Keratinocyte (primary cell): ENCODE data around the gene SCP2D1. TPM values are rescaled to one million over a fixed set of nuclear protein-coding genes. Genes with fewer than 3 reads are reported as not detected.
A peak's percentile ranks its signal among the peaks of the same experiment; 100 is the strongest.

Source experiments
- DNase-seq: peaks from one replicate; pipeline ENCODE4 v3.0.0-alpha.2; 2011; ENCODE audit warnings: low read depth, missing footprints, low spot score
- FAIRE-seq: peaks from 2 replicates; lab custom pipeline; 2011; peaks lifted over from hg19 to GRCh38; lab: Jason Lieb, UNC
- H2AFZ ChIP-seq: 2 replicates; pipeline ENCODE4 v1.6.0; 2012; ENCODE audit warnings: low read length, control low read depth, inconsistent platforms; ENCODE audit not compliant: control insufficient read depth
- H3K27ac ChIP-seq: 2 replicates; pipeline ENCODE4 v1.5.1; 2011; ENCODE audit warnings: low read length; ENCODE audit not compliant: control insufficient read depth, insufficient read depth
- H3K27me3 ChIP-seq: 3 replicates; pipeline ENCODE4 v1.6.0; 2011; ENCODE audit warnings: low read length; ENCODE audit not compliant: control insufficient read depth, insufficient read depth; ENCODE audit errors: extremely low read depth
- H3K36me3 ChIP-seq, 2 experiments: 2 replicates in 1 of 2; 3 replicates in 1 of 2; pipeline ENCODE4 v1.5.1; 2011; ENCODE audit warnings: low read length in 2 of 2, mild to moderate bottlenecking in 1 of 2; ENCODE audit not compliant: control insufficient read depth in 2 of 2, insufficient read depth in 2 of 2; ENCODE audit errors: extremely low read depth in 1 of 2
- H3K4me1 ChIP-seq: 3 replicates; pipeline ENCODE4 v1.5.1; 2011; ENCODE audit warnings: low read length; ENCODE audit not compliant: control insufficient read depth, insufficient read depth; ENCODE audit errors: extremely low read depth
- H3K4me2 ChIP-seq: 3 replicates; pipeline ENCODE4 v1.6.0; 2011; ENCODE audit warnings: low read depth, low read length; ENCODE audit not compliant: control insufficient read depth, insufficient read depth; ENCODE audit errors: extremely low read depth
- H3K4me3 ChIP-seq, 3 experiments: fragments of 200-600 bp in 1 of 3; sonication (generic) in 1 of 3; 2 replicates in 2 of 3; 3 replicates in 1 of 3; pipeline ENCODE4 v1.5.1; 2011 to 2016; ENCODE audit warnings: low read length in 3 of 3, mild to moderate bottlenecking in 3 of 3, control low read depth in 2 of 3, inconsistent platforms in 1 of 3, low read depth in 1 of 3, mixed read lengths in 1 of 3, mixed run types in 1 of 3, moderate library complexity in 1 of 3; ENCODE audit not compliant: control insufficient read depth in 2 of 3, insufficient read depth in 2 of 3; ENCODE audit errors: extremely low read depth in 1 of 3
- H3K79me2 ChIP-seq: 2 replicates; pipeline ENCODE4 v1.6.0; 2012; ENCODE audit warnings: low read length; ENCODE audit not compliant: control insufficient read depth, insufficient read depth
- H3K9ac ChIP-seq: 3 replicates; pipeline ENCODE4 v1.6.0; 2011; ENCODE audit warnings: low read length; ENCODE audit not compliant: control insufficient read depth, insufficient read depth; ENCODE audit errors: extremely low read depth
- H3K9me1 ChIP-seq: 3 replicates; pipeline ENCODE4 v1.6.0; 2011; ENCODE audit warnings: low read length; ENCODE audit not compliant: control insufficient read depth, insufficient read depth; ENCODE audit errors: extremely low read depth
- H3K9me3 ChIP-seq: 2 replicates; pipeline ENCODE4 v1.5.1; 2012; ENCODE audit warnings: low read depth, low read length; ENCODE audit not compliant: control insufficient read depth
- H4K20me1 ChIP-seq: 3 replicates; pipeline ENCODE4 v1.6.0; 2011; ENCODE audit warnings: low read length; ENCODE audit not compliant: control insufficient read depth, insufficient read depth; ENCODE audit errors: extremely low read depth
- EZH2 ChIP-seq: IDR thresholded peaks from one replicate; pipeline ENCODE4 v1.6.1; 2012; ENCODE audit warnings: inconsistent platforms, mild to moderate bottlenecking, low read length, moderate library complexity
- dilution Hi-C: fragments of 300-500 bp; cut with MboI; formaldehyde crosslinking; loops from one replicate; pipeline ENCODE4 v1.7.0; 2020; ENCODE audit warnings: low sequenced_read_pairs; ENCODE audit not compliant: extremely low pct_ligation_motif_present
- polyA plus RNA-seq, 5 experiments: library from polyadenylated mRNA; depleted of rRNA in 3 of 5; stranded (reverse) in 3 of 5; stranded (forward) in 1 of 5; unstranded in 1 of 5; fragments of >200 nt; gene quantifications; 1 replicate in 1 of 5; 2 replicates in 3 of 5; 3 replicates in 1 of 5; pipeline versions ENCODE4 v1.2.1 to v1.2.3, GENCODE V29; 2011 to 2012; ENCODE audit warnings: missing spikeins in 2 of 5, low read depth in 1 of 5, low replicate concordance in 1 of 5
- TF ChIP-seq, protein P1 (sequence below), 3 experiments: IDR thresholded peaks in 1 of 3; conservative IDR thresholded peaks in 1 of 3; optimal IDR thresholded peaks in 1 of 3; 2 replicates in 2 of 3; 3 replicates in 1 of 3; pipeline versions ENCODE3 to v1.5.1; 2011; ENCODE audit warnings: low read length in 3 of 3, mild to moderate bottlenecking in 3 of 3, moderate library complexity in 2 of 3, control low read depth in 1 of 3, inconsistent platforms in 1 of 3; ENCODE audit not compliant: insufficient read depth in 2 of 3; ENCODE audit errors: extremely low read depth in 1 of 3

The SCP2D1 gene
- polyA plus RNA-seq, 1 donor (not counting 4 experiments of a cell fraction or from before 2014, with no cell fraction given), result not detected

DNA sequence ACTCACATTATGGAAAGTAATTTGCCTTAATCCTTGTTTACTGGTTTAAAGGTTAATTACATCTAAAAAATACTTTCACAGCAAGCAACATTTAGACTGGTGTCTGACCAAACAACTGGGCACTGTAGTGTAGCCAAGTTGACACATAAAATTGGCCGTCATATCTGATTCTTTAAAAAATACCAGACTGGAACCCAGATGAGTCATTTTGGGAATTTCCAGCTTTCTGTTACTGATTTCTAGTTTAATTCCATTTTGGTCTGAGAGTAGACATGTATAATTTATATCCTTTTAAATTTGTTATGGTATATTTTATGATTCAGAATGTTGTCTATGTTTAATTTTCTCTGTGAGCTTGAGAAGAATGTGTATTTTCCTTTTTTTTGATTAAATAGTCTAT, 44.1 kb downstream of the SCP2D1 start:
- Histone ChIP-seq H3K36me3 (no peaks in the 10 kb centered on the region), H3K4me2 (no peak overlapping the region), H3K9me3 (peaks cover 2% of the 10 kb centered on the region), H4K20me1 (no peaks in the 10 kb centered on the region), H3K9ac (no peak overlapping the region), H3K79me2 (no peaks in the 10 kb centered on the region), H3K9me1 (no peaks in the 10 kb centered on the region), H3K27ac (peak overlapping the region; percentile 17), H3K27me3 (no peaks in the 10 kb centered on the region), H3K4me3 (no peak overlapping the region), H3K4me1 (peaks cover 27% of the 10 kb centered on the region), H2AFZ (no peak overlapping the region)
- DNase-seq, result no peak
- no peak for FAIRE-seq
- dilution Hi-C loops, result no loop called here
- TF ChIP-seq EZH2, result no peak

DNA sequence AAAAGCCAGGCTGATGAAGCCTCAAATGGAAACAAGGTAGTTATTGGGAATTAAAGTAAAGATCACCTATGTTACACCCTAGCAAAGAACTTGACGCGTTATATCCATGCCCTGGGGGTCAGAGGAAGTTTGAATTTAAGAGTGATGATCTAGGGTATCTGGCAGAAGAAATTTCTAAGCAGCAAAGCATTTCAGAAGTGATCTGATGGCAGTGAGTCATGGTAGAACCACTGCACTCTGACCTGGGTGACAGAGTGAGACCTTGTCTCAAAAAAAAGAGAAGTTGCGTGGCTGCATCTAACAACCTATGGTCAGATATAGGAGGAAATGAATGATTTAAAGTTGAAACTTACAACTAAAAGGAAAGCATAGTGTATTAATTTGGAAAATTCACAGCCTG, 45.2 kb downstream of the SCP2D1 start:
- no peak overlapping the region for H2AFZ ChIP-seq
- no peaks in the 10 kb centered on the region for H3K27me3 ChIP-seq
- H3K9me1 ChIP-seq, result no peaks in the 10 kb centered on the region
- H3K4me1 ChIP-seq, result peaks cover 25% of the 10 kb centered on the region
- no peak for FAIRE-seq
- no peak overlapping the region for H3K27ac ChIP-seq
- no peak for DNase-seq
- H4K20me1 ChIP-seq, result no peaks in the 10 kb centered on the region
- no peak overlapping the region for H3K9ac ChIP-seq
- H3K9me3 ChIP-seq, result peaks cover 2% of the 10 kb centered on the region
- no peaks in the 10 kb centered on the region for H3K79me2 ChIP-seq
- dilution Hi-C loops, result no loop called here
- H3K36me3 ChIP-seq, result no peaks in the 10 kb centered on the region
- H3K4me2 ChIP-seq, result no peak overlapping the region
- TF ChIP-seq EZH2, result no peak
- TF ChIP-seq, protein P1, sequence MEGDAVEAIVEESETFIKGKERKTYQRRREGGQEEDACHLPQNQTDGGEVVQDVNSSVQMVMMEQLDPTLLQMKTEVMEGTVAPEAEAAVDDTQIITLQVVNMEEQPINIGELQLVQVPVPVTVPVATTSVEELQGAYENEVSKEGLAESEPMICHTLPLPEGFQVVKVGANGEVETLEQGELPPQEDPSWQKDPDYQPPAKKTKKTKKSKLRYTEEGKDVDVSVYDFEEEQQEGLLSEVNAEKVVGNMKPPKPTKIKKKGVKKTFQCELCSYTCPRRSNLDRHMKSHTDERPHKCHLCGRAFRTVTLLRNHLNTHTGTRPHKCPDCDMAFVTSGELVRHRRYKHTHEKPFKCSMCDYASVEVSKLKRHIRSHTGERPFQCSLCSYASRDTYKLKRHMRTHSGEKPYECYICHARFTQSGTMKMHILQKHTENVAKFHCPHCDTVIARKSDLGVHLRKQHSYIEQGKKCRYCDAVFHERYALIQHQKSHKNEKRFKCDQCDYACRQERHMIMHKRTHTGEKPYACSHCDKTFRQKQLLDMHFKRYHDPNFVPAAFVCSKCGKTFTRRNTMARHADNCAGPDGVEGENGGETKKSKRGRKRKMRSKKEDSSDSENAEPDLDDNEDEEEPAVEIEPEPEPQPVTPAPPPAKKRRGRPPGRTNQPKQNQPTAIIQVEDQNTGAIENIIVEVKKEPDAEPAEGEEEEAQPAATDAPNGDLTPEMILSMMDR (optimal IDR thresholded peaks at IDR 0.05 in 1 of 3, IDR thresholded peaks at IDR 0.05 in 1 of 3, conservative IDR thresholded peaks at IDR 0.05 in 1 of 3; ENCODE audit: extremely low read depth in 1 of 3, insufficient read depth in 2 of 3, low read length in 3 of 3), result no peak
- H3K4me3 ChIP-seq, result no peak overlapping the region

Other genes starting within 250 kb of the SCP2D1 start
- gene SMIM26, start 246.4 kb upstream of the SCP2D1 start, polyA plus RNA-seq, result 76.6 to 155 TPM (median 124 TPM) in 3 replicates
- gene DTD1, start 225.7 kb upstream of the SCP2D1 start, polyA plus RNA-seq, result 49.3 to 79.2 TPM (median 68.3 TPM) in 3 replicates